ENCODE measurements around the gene ACSM2B.
"Not testable (repeated sequence)": the region's sequence is repeated elsewhere in the genome, so short reads cannot be mapped to it uniquely, and the experiment has no call there.

- not testable (repeated sequence) for TF ChIP-seq CTCF (IDR thresholded peaks at IDR 0.05; ENCODE audit: low read depth, low read length); EZH2phosphoT487 (IDR thresholded peaks at IDR 0.05; ENCODE audit: low read depth)
Observed at GRCh38 chr16:20580487-20581259, 4.5 kb upstream of the ACSM2B start.
